Limb (tissue), 2 donors: ENCODE measurements around the gene MYRFL.

Experiments used
- DNase-seq, 2 donors: peaks; one replicate each; pipeline ENCODE4 v3.0.0-alpha.2; 2016; ENCODE audit errors: extremely low spot score in 2 of 2

The MYRFL gene

GRCh38 chr12:69931569-69931968 lies 106.5 kb downstream of the MYRFL start:
- no peak for DNase-seq

GRCh38 chr12:69932154-69932553 lies 107.1 kb downstream of the MYRFL start:
- no peak for DNase-seq

- DNase-seq, result no peak
Measured at GRCh38 chr12:69932676-69933552, 107.9 kb downstream of the MYRFL start.

- no peak for DNase-seq
Measured at GRCh38 chr12:69934011-69934410, 109.0 kb downstream of the MYRFL start.

GRCh38 chr12:69935651-69936100 lies 110.6 kb downstream of the MYRFL start:
- DNase-seq, result peak in 1 of 2 donors; percentile 52

GRCh38 chr12:69936214-69936731 lies 111.2 kb downstream of the MYRFL start:
- no peak for DNase-seq

GRCh38 chr12:69936766-69937165 lies 111.7 kb downstream of the MYRFL start:
- DNase-seq, result no peak

GRCh38 chr12:69947123-69947522 lies 122.1 kb downstream of the MYRFL start:
- DNase-seq, result no peak

- no peak for DNase-seq
Measured at GRCh38 chr12:69947897-69948296, 122.9 kb downstream of the MYRFL start.

GRCh38 chr12:69948851-69949250 lies 123.8 kb downstream of the MYRFL start:
- no peak for DNase-seq

GRCh38 chr12:69949311-69950002 lies 124.4 kb downstream of the MYRFL start:
- no peak for DNase-seq

- no peak for DNase-seq
Measured at GRCh38 chr12:69951108-69951507, 126.1 kb downstream of the MYRFL start.

- no peak for DNase-seq
Measured at GRCh38 chr12:69952890-69953289, 127.9 kb downstream of the MYRFL start.

GRCh38 chr12:69961246-69961645 lies 136.2 kb downstream of the MYRFL start:
- DNase-seq, result no peak

- no peak for DNase-seq
Measured at GRCh38 chr12:69966409-69966808, 141.4 kb downstream of the MYRFL start.

GRCh38 chr12:69966839-69967238 lies 141.8 kb downstream of the MYRFL start:
- DNase-seq, result no peak

GRCh38 chr12:69969011-69969410 lies 144.0 kb downstream of the MYRFL start:
- no peak for DNase-seq

GRCh38 chr12:69972136-69972535 lies 147.1 kb downstream of the MYRFL start:
- DNase-seq, result no peak

- DNase-seq, result no peak
Measured at GRCh38 chr12:69978020-69978419, 153.0 kb downstream of the MYRFL start.

- DNase-seq, result no peak
Measured at GRCh38 chr12:69981881-69982475, 157.0 kb downstream of the MYRFL start.

- DNase-seq, result no peak
Measured at GRCh38 chr12:69984241-69984640, 159.2 kb downstream of the MYRFL start.

GRCh38 chr12:69985656-69986055 lies 160.6 kb downstream of the MYRFL start:
- DNase-seq, result no peak
